Stimulated activated CD8-positive, alpha-beta memory T cell treated with anti-CD3 and anti-CD28 coated beads, Interleukin-4, amount 100 ng/mL, for 24 hours (primary cell): ENCODE data around the gene PNKP.

ENCODE experiments used
- DNase-seq: peaks from one replicate; pipeline ENCODE4 v3.0.0-alpha.2; 2020; ENCODE audit warnings: low read depth

The PNKP gene

DNA sequence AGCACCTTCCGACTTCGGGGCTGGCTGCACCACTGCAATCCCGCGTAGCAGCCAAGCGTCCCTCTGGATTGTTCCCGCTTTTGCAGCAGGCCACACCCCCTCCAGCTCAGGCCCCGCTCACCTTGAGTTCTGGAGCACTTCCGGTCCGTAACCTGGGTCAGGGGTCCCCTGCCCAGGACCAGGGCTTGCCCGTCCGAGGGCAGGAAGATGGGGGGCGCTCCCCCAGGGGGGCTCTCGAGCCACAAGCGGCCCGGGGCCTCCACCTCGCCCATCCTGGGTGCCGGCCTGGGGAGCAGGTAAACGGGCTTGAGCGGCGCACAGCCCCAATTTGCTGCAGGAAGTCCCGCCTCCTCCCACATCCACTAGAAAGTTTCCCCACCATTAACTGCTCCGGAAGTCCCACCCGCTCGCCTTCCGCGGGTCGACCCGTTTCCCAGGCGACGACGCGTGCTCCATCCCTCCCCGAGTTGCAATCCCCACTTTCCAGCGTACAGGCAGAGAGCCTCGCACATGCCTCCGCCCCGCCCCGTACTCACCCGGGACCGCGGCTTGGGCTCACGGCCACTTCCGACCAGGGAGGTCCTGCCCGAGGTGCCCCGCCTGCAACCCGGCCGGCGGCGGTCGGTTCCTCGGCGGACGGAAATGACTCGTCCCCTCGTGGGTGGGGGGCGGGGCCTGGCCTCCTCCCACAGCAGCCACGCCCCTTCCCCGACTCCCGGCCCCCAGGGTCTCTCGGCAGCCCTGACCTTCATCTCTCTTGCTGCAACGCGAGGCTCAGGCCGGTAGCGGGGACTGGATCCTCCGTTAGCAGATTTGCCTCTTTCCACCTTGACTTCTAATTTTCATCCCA, at the start of gene PNKP:
TSS of gene PNKP (minus strand) at position 644 of the 850 bp plus-strand sequence. CDS start at position 272, 372 bp downstream.
- DNase-seq: peak; percentile 82

- DNase-seq: no peak
Measured at GRCh38 chr19:49915271-49915670, 47.9 kb upstream of the PNKP start.

- DNase-seq: no peak
Measured at GRCh38 chr19:49913720-49914119, 46.3 kb upstream of the PNKP start.

GRCh38 chr19:49912965-49913685, 45.7 kb upstream of the PNKP start:
- no peak for DNase-seq

- no peak for DNase-seq
Measured at GRCh38 chr19:49911381-49912145, 44.2 kb upstream of the PNKP start.

DNA sequence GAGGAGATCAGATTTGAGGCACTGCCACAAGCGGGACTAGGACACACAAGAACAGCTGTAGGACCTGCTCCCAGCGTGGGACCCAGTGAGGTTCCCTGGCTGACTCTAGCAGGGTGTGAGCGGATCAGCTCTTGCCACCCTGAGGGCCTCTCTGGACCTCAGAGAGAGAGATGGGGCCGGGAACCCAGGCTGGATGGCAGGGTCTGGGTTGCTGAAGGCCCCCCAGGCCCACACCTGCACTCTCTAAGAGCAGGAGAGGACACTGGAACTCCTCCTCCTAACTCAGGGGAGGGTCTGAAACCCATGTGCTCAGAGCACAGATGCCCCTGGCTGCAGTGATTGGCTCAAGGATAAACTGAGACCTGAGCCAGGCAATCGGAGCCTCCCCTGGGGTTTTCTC, 42.8 kb upstream of the PNKP start:
- DNase-seq: no peak

- DNase-seq: no peak
Measured at GRCh38 chr19:49908480-49909420, 41.4 kb upstream of the PNKP start.

GRCh38 chr19:49907745-49908446, 40.5 kb upstream of the PNKP start:
- DNase-seq: no peak

GRCh38 chr19:49906879-49907564, 39.6 kb upstream of the PNKP start:
- no peak for DNase-seq

DNA sequence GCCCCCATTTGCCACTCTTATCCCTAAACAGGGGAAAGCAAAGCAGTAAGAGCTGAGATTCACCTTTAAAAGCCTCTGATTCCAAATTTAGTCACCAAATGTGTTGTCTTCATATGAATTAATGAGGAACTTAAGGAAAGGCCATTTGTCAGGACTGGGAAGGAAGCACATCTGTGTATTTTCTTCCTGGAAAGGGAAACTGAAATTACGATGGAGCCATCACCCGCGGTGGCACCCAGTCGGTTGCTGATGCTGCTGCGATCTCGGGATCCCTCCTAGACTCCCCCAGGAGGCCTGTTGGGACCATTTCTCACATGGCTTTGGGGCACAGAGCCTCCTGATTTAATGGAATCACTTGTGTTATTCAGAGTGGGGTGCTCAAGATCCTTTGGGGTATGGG, 36.8 kb upstream of the PNKP start:
- DNase-seq: no peak

- peak; percentile 52 for DNase-seq
Measured at GRCh38 chr19:49896863-49897621, 29.7 kb upstream of the PNKP start, which contains the start of gene IL4I1. Gene IL4I1, minus strand, starts transcription at chr19:49896887. Its CDS starts 727 bp downstream, at chr19:49896160.

DNA sequence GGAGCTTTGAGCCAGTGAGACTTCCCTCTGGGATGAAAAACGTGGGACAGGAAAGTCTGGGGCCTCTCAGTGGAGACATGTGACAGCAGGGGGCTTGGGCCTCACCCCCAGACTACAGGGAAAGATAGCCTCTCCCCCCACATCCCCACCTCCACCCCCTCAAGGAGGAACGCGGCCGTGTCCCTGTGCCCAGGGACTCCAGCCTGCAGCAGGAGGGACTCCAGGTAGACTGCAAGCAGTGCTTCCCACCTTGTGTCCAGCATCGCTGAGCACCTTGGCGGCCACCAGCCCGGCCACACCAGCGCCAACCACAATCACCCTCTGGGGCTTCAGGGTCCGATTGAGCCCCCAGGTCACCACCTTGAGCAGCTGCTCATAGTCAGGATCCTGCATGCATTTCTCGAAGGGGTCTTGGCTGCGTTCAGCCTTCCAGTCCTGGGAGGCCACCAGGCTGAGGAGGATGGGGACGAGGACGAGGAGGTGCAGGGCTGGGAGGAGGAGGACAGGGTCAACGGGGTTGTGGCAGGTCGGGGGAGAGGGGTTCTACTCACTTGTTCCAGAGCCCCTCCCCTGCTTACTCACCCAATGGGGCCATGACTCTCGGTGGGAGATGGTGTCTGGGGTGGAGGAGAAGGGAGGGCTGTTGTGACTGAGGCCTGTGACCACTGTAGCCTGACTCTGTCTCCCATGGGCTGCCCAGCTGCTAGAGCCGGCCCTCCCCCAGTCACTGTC, 28.4 kb upstream of the PNKP start:
- no peak for DNase-seq

DNA sequence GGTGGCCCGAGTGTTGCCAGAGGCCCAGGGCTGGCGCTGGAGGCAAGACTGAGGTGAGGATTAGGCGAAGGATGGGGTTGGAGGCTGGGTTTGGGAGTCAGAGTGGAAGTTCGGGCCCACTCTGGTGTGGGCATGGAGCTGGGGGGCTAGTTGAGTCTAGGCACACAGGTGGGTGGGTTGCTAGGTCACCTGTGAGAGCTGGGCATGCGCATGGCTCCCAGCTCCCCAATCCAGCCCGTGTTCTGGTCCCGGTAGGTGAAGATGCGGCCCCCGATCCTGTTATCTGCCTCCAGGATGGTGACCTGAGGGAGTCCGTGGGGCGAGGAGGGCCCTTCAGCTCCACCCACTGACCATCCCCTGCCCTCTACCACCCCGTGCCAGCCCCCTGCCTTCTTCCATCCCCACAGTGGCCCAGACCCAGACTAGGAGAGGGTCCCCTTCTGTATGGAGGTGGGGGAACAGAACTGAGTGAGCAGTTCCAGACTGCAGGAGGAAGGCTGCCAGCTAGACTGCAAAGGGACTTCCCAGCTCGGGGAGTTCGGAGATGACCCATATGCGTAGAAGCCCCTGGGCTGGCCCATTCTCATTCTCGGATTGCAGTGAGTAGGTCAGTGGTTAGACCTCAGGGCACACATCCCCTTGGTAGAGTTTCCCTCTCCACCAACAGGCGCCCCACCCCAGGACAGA, 27.6 kb upstream of the PNKP start:
- peak; percentile 17 for DNase-seq

- no peak for DNase-seq
Measured at GRCh38 chr19:49894011-49894664, 26.8 kb upstream of the PNKP start.

- no peak for DNase-seq
Measured at GRCh38 chr19:49892716-49893115, 25.3 kb upstream of the PNKP start.

- no peak for DNase-seq
Measured at GRCh38 chr19:49891393-49891792, 24.0 kb upstream of the PNKP start.
